ENCODE data around the gene ANGEL2. TPM values are rescaled to one million over a fixed set of nuclear protein-coding genes. Genes with fewer than 3 reads are reported as not detected.
A peak's percentile ranks its signal among the peaks of the same experiment; 100 is the strongest.

Gene ANGEL2
- total RNA-seq, 2 donors from 2014 or later: 55.8 to 60.4 TPM

- no peak for TF ChIP-seq CTCF (conservative IDR thresholded peaks at IDR 0.05)
- H3K9ac ChIP-seq (ENCODE audit: extremely low read depth, low read length, poor library complexity, severe bottlenecking): no peak overlapping the region
- H3K27me3 Mint-ChIP-seq (ENCODE audit: insufficient read depth): no peaks in the 10 kb centered on the region
- H3K9me3 Mint-ChIP-seq: no peaks in the 10 kb centered on the region
- no peaks in the 10 kb centered on the region for H3K27me3 ChIP-seq (ENCODE audit: control insufficient read depth, insufficient read depth, low read length, poor library complexity, severe bottlenecking)
- H3K4me3 Mint-ChIP-seq: no peak overlapping the region
- peaks cover 12% of the 10 kb centered on the region for H3K4me1 Mint-ChIP-seq
- no peak overlapping the region for H3K27ac ChIP-seq (ENCODE audit: low read depth, low read length)
- no peaks in the 10 kb centered on the region for H3K9me3 ChIP-seq (ENCODE audit: control insufficient read depth, low read length)
- peaks cover 17% of the 10 kb centered on the region for H3K36me3 ChIP-seq (ENCODE audit: control insufficient read depth, insufficient read depth, low read length)
- peak; percentile 29 for DNase-seq
- H3K4me3 ChIP-seq (ENCODE audit: low read length): no peak overlapping the region
- WGBS, 2 experiments (ENCODE audit: insufficient coverage in 1 of 2, insufficient read length in 1 of 2): 88 to 92% methylated on average over 5 to 6 of the region's 6 CpGs
- H3K27ac Mint-ChIP-seq: no peak overlapping the region
- no peaks in the 10 kb centered on the region for H3K4me1 ChIP-seq (ENCODE audit: control insufficient read depth, insufficient read depth, low read length)
- H3K36me3 Mint-ChIP-seq (ENCODE audit: low read depth): peaks cover 19% of the 10 kb centered on the region
Measured at GRCh38 chr1:212987702-212988322, 27.9 kb downstream of the ANGEL2 start.

GRCh38 chr1:212986551-212986950 lies 29.1 kb downstream of the ANGEL2 start:
- Histone ChIP-seq H3K27me3 (ENCODE audit: control insufficient read depth, insufficient read depth, low read length, poor library complexity, severe bottlenecking) (no peaks in the 10 kb centered on the region), H3K4me1 (ENCODE audit: control insufficient read depth, insufficient read depth, low read length) (no peaks in the 10 kb centered on the region), H3K4me3 (ENCODE audit: low read length) (no peak overlapping the region), H3K27ac (ENCODE audit: low read depth, low read length) (no peak overlapping the region), H3K9me3 (ENCODE audit: control insufficient read depth, low read length) (no peaks in the 10 kb centered on the region), H3K36me3 (ENCODE audit: control insufficient read depth, insufficient read depth, low read length) (peaks cover 8% of the 10 kb centered on the region), H3K9ac (ENCODE audit: extremely low read depth, low read length, poor library complexity, severe bottlenecking) (no peak overlapping the region)
- Mint-ChIP-seq H3K9me3 (no peaks in the 10 kb centered on the region), H3K27me3 (ENCODE audit: insufficient read depth) (no peaks in the 10 kb centered on the region), H3K4me1 (peaks cover 12% of the 10 kb centered on the region), H3K36me3 (ENCODE audit: low read depth) (peaks cover 18% of the 10 kb centered on the region), H3K4me3 (no peak overlapping the region), H3K27ac (no peak overlapping the region)
- no peak for TF ChIP-seq CTCF (conservative IDR thresholded peaks at IDR 0.05)
- peak; percentile 41 for DNase-seq
- 95 to 97% methylated on average over 2 of the region's 2 CpGs for WGBS, 2 experiments (ENCODE audit: insufficient coverage in 1 of 2, insufficient read length in 1 of 2)

- H3K4me3 Mint-ChIP-seq: no peak overlapping the region
- no peaks in the 10 kb centered on the region for H3K36me3 ChIP-seq (ENCODE audit: control insufficient read depth, insufficient read depth, low read length)
- no peaks in the 10 kb centered on the region for H3K27me3 Mint-ChIP-seq (ENCODE audit: insufficient read depth)
- no peaks in the 10 kb centered on the region for H3K9me3 ChIP-seq (ENCODE audit: control insufficient read depth, low read length)
- no peaks in the 10 kb centered on the region for H3K9me3 Mint-ChIP-seq
- no peaks in the 10 kb centered on the region for H3K4me1 ChIP-seq (ENCODE audit: control insufficient read depth, insufficient read depth, low read length)
- peaks cover 15% of the 10 kb centered on the region for H3K36me3 Mint-ChIP-seq (ENCODE audit: low read depth)
- peaks cover under 1% of the 10 kb centered on the region for H3K4me1 Mint-ChIP-seq
- no peak overlapping the region for H3K4me3 ChIP-seq (ENCODE audit: low read length)
- no peak for TF ChIP-seq CTCF (conservative IDR thresholded peaks at IDR 0.05)
- H3K27ac ChIP-seq (ENCODE audit: low read depth, low read length): no peak overlapping the region
- no peak overlapping the region for H3K27ac Mint-ChIP-seq
- H3K27me3 ChIP-seq (ENCODE audit: control insufficient read depth, insufficient read depth, low read length, poor library complexity, severe bottlenecking): no peaks in the 10 kb centered on the region
- 88 to 94% methylated on average over 3 to 6 of the region's 6 CpGs for WGBS, 2 experiments (ENCODE audit: insufficient coverage in 1 of 2, insufficient read length in 1 of 2)
- H3K9ac ChIP-seq (ENCODE audit: extremely low read depth, low read length, poor library complexity, severe bottlenecking): no peak overlapping the region
- no peak for DNase-seq
Measured at GRCh38 chr1:212984522-212985291, 31.0 kb downstream of the ANGEL2 start.

All from endodermal cell (in vitro differentiated cells).